Activated naive CD8-positive, alpha-beta T cell treated with anti-CD3 and anti-CD28 coated beads, Interleukin-2, amount 10 ng/mL, durations not matched to agents 7 days and 5 days (primary cell): ENCODE measurements around the gene TIAM1. TPM values are rescaled to one million over a fixed set of nuclear protein-coding genes. Genes with fewer than 3 reads are reported as not detected.
A peak's percentile ranks its signal among the peaks of the same experiment; 100 is the strongest.

ENCODE experiments used
- ATAC-seq: fragments of 150-1000 bp; cut with Tn5 transposase; one replicate; pipeline ENCODE4 v1.10.0; 2021; ENCODE audit warnings: low read depth, moderate library complexity
- POLR2A ChIA-PET: fragments of 350-600 bp; sonication (Branson Sonifier 250); formaldehyde crosslinking; loops from one replicate; lab custom pipeline; 2021; ENCODE audit warnings: antibody characterized with exemption; lab: Charles Lee
- DNase-seq: peaks from one replicate; pipeline ENCODE4 v3.0.0; 2021
- H3K27ac Mint-ChIP-seq: one replicate; pipeline ENCODE4 v1.8.0; 2022; ENCODE audit warnings: mild to moderate bottlenecking, mixed read lengths
- H3K27me3 Mint-ChIP-seq: one replicate; pipeline ENCODE4 v1.8.0; 2022; ENCODE audit warnings: mild to moderate bottlenecking, moderate library complexity, mixed read lengths
- H3K36me3 Mint-ChIP-seq: one replicate; pipeline ENCODE4 v1.8.0; 2021; ENCODE audit warnings: mild to moderate bottlenecking, mixed read lengths
- H3K4me1 Mint-ChIP-seq: one replicate; pipeline ENCODE4 v1.8.0; 2021; ENCODE audit warnings: mixed read lengths
- H3K4me3 Mint-ChIP-seq: one replicate; pipeline ENCODE4 v1.8.0; 2022; ENCODE audit warnings: mild to moderate bottlenecking, moderate library complexity, mixed read lengths
- H3K9me3 Mint-ChIP-seq: one replicate; pipeline ENCODE4 v1.8.0; 2021; ENCODE audit warnings: mixed read lengths
- total RNA-seq, 2 experiments: library from RNA; stranded (reverse); gene quantifications; one replicate each; pipeline ENCODE4 v1.2.3, GENCODE V29; 2021

The TIAM1 gene
- total RNA-seq, 2 experiments from 2014 or later, result 21.8 to 23.7 TPM

- H3K4me3 Mint-ChIP-seq, result no peak overlapping the region
- ATAC-seq, result no peak
- POLR2A ChIA-PET, result interaction anchor here (1.1 kb wide), 1 partner anchor 8 kb away, joined by 3 read pairs; no protein-coding TSS in a partner anchor
Observed at GRCh38 chr21:31176080-31176551, 167.9 kb downstream of the TIAM1 start.

GRCh38 chr21:31173881-31174555 is 170.0 kb downstream of the TIAM1 start:
- Mint-ChIP-seq H3K9me3 (no peaks in the 10 kb centered on the region), H3K27me3 (no peaks in the 10 kb centered on the region), H3K27ac (no peak overlapping the region), H3K4me3 (no peak overlapping the region), H3K36me3 (peaks cover 3% of the 10 kb centered on the region), H3K4me1 (peaks cover 9% of the 10 kb centered on the region)
- ATAC-seq (no peak), DNase-seq (no peak)
- POLR2A ChIA-PET, result no interaction called here

More at GRCh38 chr21:31176080-31176551, 167.9 kb downstream of the TIAM1 start:
- Mint-ChIP-seq H3K27ac (no peak overlapping the region), H3K9me3 (no peaks in the 10 kb centered on the region), H3K36me3 (peaks cover 3% of the 10 kb centered on the region), H3K27me3 (no peaks in the 10 kb centered on the region), H3K4me1 (peaks cover 14% of the 10 kb centered on the region)
- DNase-seq, result no peak

GRCh38 chr21:31172328-31172727 is 171.7 kb downstream of the TIAM1 start:
- no peaks in the 10 kb centered on the region for H3K9me3 Mint-ChIP-seq
- peaks cover 5% of the 10 kb centered on the region for H3K4me1 Mint-ChIP-seq
- H3K27me3 Mint-ChIP-seq, result no peaks in the 10 kb centered on the region
- peaks cover 3% of the 10 kb centered on the region for H3K36me3 Mint-ChIP-seq
- no peak overlapping the region for H3K27ac Mint-ChIP-seq
- ATAC-seq (no peak), DNase-seq (no peak)
- H3K4me3 Mint-ChIP-seq, result no peak overlapping the region
- POLR2A ChIA-PET, result no interaction called here

- no peak overlapping the region for H3K27ac Mint-ChIP-seq
Observed at GRCh38 chr21:31164713-31165694, 179.1 kb downstream of the TIAM1 start.

GRCh38 chr21:31162827-31163226 is 181.2 kb downstream of the TIAM1 start:
- H3K27ac Mint-ChIP-seq, result no peak overlapping the region
- DNase-seq (no peak), ATAC-seq (no peak)
- H3K27me3 Mint-ChIP-seq, result no peaks in the 10 kb centered on the region
- no peaks in the 10 kb centered on the region for H3K9me3 Mint-ChIP-seq
- peaks cover 23% of the 10 kb centered on the region for H3K4me1 Mint-ChIP-seq
- POLR2A ChIA-PET, result no interaction called here
- H3K36me3 Mint-ChIP-seq, result peaks cover 8% of the 10 kb centered on the region
- no peak overlapping the region for H3K4me3 Mint-ChIP-seq

More at GRCh38 chr21:31164713-31165694, 179.1 kb downstream of the TIAM1 start:
- Mint-ChIP-seq H3K9me3 (no peaks in the 10 kb centered on the region), H3K36me3 (peaks cover 6% of the 10 kb centered on the region), H3K27me3 (no peaks in the 10 kb centered on the region), H3K4me1 (peaks cover 10% of the 10 kb centered on the region), H3K4me3 (no peak overlapping the region)
- POLR2A ChIA-PET, result no interaction called here
- ATAC-seq (no peak), DNase-seq (no peak)

GRCh38 chr21:31162079-31162699 is 181.9 kb downstream of the TIAM1 start:
- Mint-ChIP-seq H3K9me3 (no peaks in the 10 kb centered on the region), H3K27me3 (no peaks in the 10 kb centered on the region), H3K4me1 (peaks cover 23% of the 10 kb centered on the region), H3K27ac (no peak overlapping the region), H3K4me3 (no peak overlapping the region), H3K36me3 (peaks cover 10% of the 10 kb centered on the region)
- POLR2A ChIA-PET, result no interaction called here
- DNase-seq (no peak), ATAC-seq (no peak)

- POLR2A ChIA-PET, result no interaction called here
- peaks cover 13% of the 10 kb centered on the region for H3K36me3 Mint-ChIP-seq
- no peak overlapping the region for H3K27ac Mint-ChIP-seq
- no peaks in the 10 kb centered on the region for H3K27me3 Mint-ChIP-seq
- peaks cover 21% of the 10 kb centered on the region for H3K4me1 Mint-ChIP-seq
- DNase-seq (no peak), ATAC-seq (no peak)
- H3K4me3 Mint-ChIP-seq, result no peak overlapping the region
- peaks cover 2% of the 10 kb centered on the region for H3K9me3 Mint-ChIP-seq
Observed at GRCh38 chr21:31161157-31161556, 182.9 kb downstream of the TIAM1 start.

- H3K36me3 Mint-ChIP-seq, result peaks cover 16% of the 10 kb centered on the region
- H3K4me1 Mint-ChIP-seq, result peaks cover 18% of the 10 kb centered on the region
- POLR2A ChIA-PET, result no interaction called here
- peak overlapping the region; percentile 59 for H3K4me3 Mint-ChIP-seq
- DNase-seq (no peak), ATAC-seq (no peak)
- H3K27me3 Mint-ChIP-seq, result no peaks in the 10 kb centered on the region
- peak overlapping the region; percentile 60 for H3K27ac Mint-ChIP-seq
- H3K9me3 Mint-ChIP-seq, result peaks cover 5% of the 10 kb centered on the region
Observed at GRCh38 chr21:31159808-31160207, 184.3 kb downstream of the TIAM1 start.

- Mint-ChIP-seq H3K27me3 (no peaks in the 10 kb centered on the region), H3K36me3 (peaks cover 25% of the 10 kb centered on the region), H3K27ac (peak overlapping the region; percentile 72), H3K9me3 (peaks cover 9% of the 10 kb centered on the region), H3K4me1 (peaks cover 19% of the 10 kb centered on the region), H3K4me3 (peak overlapping the region; percentile 59)
- ATAC-seq (peak; percentile 89), DNase-seq (no peak)
- POLR2A ChIA-PET, result interaction anchor here (0.5 to 0.9 kb wide), 3 partner anchors 10 to 38 kb away, joined by 3 to 4 read pairs (median 3); no protein-coding TSS in a partner anchor
Observed at GRCh38 chr21:31158789-31159581, 185.1 kb downstream of the TIAM1 start.

GRCh38 chr21:31157756-31158155 is 186.3 kb downstream of the TIAM1 start:
- no peak for DNase-seq
- Mint-ChIP-seq H3K9me3 (peaks cover 10% of the 10 kb centered on the region), H3K27me3 (no peaks in the 10 kb centered on the region), H3K27ac (no peak overlapping the region), H3K4me1 (peaks cover 18% of the 10 kb centered on the region), H3K36me3 (peaks cover 29% of the 10 kb centered on the region), H3K4me3 (no peak overlapping the region)
- ATAC-seq, result no peak
- POLR2A ChIA-PET, result no interaction called here

GRCh38 chr21:31156662-31157061 is 187.4 kb downstream of the TIAM1 start:
- Mint-ChIP-seq H3K9me3 (peaks cover 10% of the 10 kb centered on the region), H3K4me3 (no peak overlapping the region), H3K36me3 (peaks cover 32% of the 10 kb centered on the region), H3K27ac (no peak overlapping the region), H3K4me1 (peaks cover 17% of the 10 kb centered on the region), H3K27me3 (no peaks in the 10 kb centered on the region)
- DNase-seq (no peak), ATAC-seq (no peak)
- POLR2A ChIA-PET, result interaction anchor here (0.6 kb wide), 1 partner anchor 1387 kb away, joined by 4 read pairs; no protein-coding TSS in a partner anchor

- DNase-seq (no peak), ATAC-seq (no peak)
- no peak overlapping the region for H3K4me3 Mint-ChIP-seq
- H3K4me1 Mint-ChIP-seq, result peaks cover 18% of the 10 kb centered on the region
- peaks cover 10% of the 10 kb centered on the region for H3K9me3 Mint-ChIP-seq
- peaks cover 37% of the 10 kb centered on the region for H3K36me3 Mint-ChIP-seq
- POLR2A ChIA-PET, result interaction anchor here (0.6 kb wide), 1 partner anchor 1387 kb away, joined by 4 read pairs; no protein-coding TSS in a partner anchor
- no peak overlapping the region for H3K27ac Mint-ChIP-seq
- no peaks in the 10 kb centered on the region for H3K27me3 Mint-ChIP-seq
Observed at GRCh38 chr21:31156169-31156568, 187.9 kb downstream of the TIAM1 start.
